Spleen (tissue), 7 donors: ENCODE results near the gene RGS6.

ENCODE experiments used
- CTCF ChIP-seq, 11 experiments: fragments of 200-600 bp in 7 of 11; fragments of 450-650 bp in 4 of 11; sonication (generic) in 4 of 11; IDR thresholded peaks in 8 of 11; conservative IDR thresholded peaks in 3 of 11; 1 replicate in 7 of 11; 2 replicates in 4 of 11; pipeline versions ENCODE4 v1.4.0 to v1.8.0; 2016 to 2021; ENCODE audit warnings: antibody characterized with exemption in 11 of 11, inconsistent platforms in 4 of 11, mild to moderate bottlenecking in 1 of 11
- POLR2A ChIP-seq, 3 donors: fragments of 450-650 bp; IDR thresholded peaks; one replicate each; pipeline ENCODE4 v1.5.1; 2017; ENCODE audit warnings: antibody characterized with exemption in 3 of 3, mild to moderate bottlenecking in 1 of 3
- donor health status: DM: no; HTN: no; CAD: no; lungs with moderate emphysema.
- donor health status: DM: no; HTN: no; CAD: no.
- donor health status: DM: no; HTN: no; CAD: no.

GRCh38 chr14:72177251-72177650, 245.0 kb downstream of the RGS6 start:
- TF ChIP-seq CTCF (IDR thresholded peaks at IDR 0.05 in 8 of 11, conservative IDR thresholded peaks at IDR 0.05 in 3 of 11) (no peak), POLR2A (IDR thresholded peaks at IDR 0.05) (no peak)
